ENCODE results near the gene NOL6. TPM values are rescaled to one million over a fixed set of nuclear protein-coding genes. Genes with fewer than 3 reads are reported as not detected.

Gene NOL6
- total RNA-seq, 1 experiment from 2014 or later = 75.1 TPM

GRCh38 chr9:33452828-33453271, 20.9 kb downstream of the NOL6 start:
- peaks cover 2% of the 10 kb centered on the region for H3K27me3 ChIP-seq (ENCODE audit: control insufficient read depth, insufficient read depth, low read length)
- no peak overlapping the region for H3K27ac ChIP-seq (ENCODE audit: low read length)
- in situ Hi-C loops (cut with HindIII; ENCODE audit: low pct_unique_long_range_greater_than_20kb, low sequenced_read_pairs) (no loop called here), intact Hi-C loops (cut with micrococcal nuclease; ENCODE audit: unreplicated experiment) (loop anchor here (5.0 kb wide), 1 partner anchor 51 kb away; the partner anchor contains the start of gene AQP7)
- H3K4me3 ChIP-seq (ENCODE audit: low read depth in 2 of 2, low read length in 2 of 2) = no peak overlapping the region
- no peaks in the 10 kb centered on the region for H3K4me1 ChIP-seq (ENCODE audit: control insufficient read depth, insufficient read depth, low read length)
- H3K36me3 ChIP-seq (ENCODE audit: control insufficient read depth, insufficient read depth, low read length) = no peaks in the 10 kb centered on the region
- CTCF ChIA-PET = interaction anchor here (0.6 to 2.2 kb wide), 12 partner anchors 12 to 78 kb away, joined by 3 to 12 read pairs (median 5); no protein-coding TSS in a partner anchor
- H3K9me3 ChIP-seq (ENCODE audit: control insufficient read depth, insufficient read depth, low read depth, low read length) = no peaks in the 10 kb centered on the region
- no TSS peak for BruUV-seq (replicated peaks)
- DNase-seq (ENCODE audit: low read depth, low spot score) = no peak
- POLR2A ChIA-PET = no interaction called here
- TF ChIP-seq REST (IDR thresholded peaks at IDR 0.05; ENCODE audit: insufficient read depth in 1 of 2, low read depth in 2 of 2, low read length in 1 of 2) = no peak
- peak; percentile 74 for ATAC-seq

GRCh38 chr9:33450621-33451146, 23.0 kb downstream of the NOL6 start:
- Histone ChIP-seq H3K9me3 (ENCODE audit: control insufficient read depth, insufficient read depth, low read depth, low read length) (no peaks in the 10 kb centered on the region), H3K4me1 (ENCODE audit: control insufficient read depth, insufficient read depth, low read length) (peaks cover 4% of the 10 kb centered on the region; the same call in 1 of the 2 replicates), H3K36me3 (ENCODE audit: control insufficient read depth, insufficient read depth, low read length) (no peaks in the 10 kb centered on the region), H3K4me3 (ENCODE audit: low read depth in 2 of 2, low read length in 2 of 2) (no peak overlapping the region), H3K27me3 (ENCODE audit: control insufficient read depth, insufficient read depth, low read length) (peaks cover 3% of the 10 kb centered on the region), H3K27ac (ENCODE audit: low read length) (no peak overlapping the region)
- no peak for ATAC-seq
- BruUV-seq (replicated peaks) = no TSS peak
- DNase-seq (ENCODE audit: low read depth, low spot score) = no peak
- intact Hi-C loops (cut with micrococcal nuclease; ENCODE audit: unreplicated experiment) (loop anchor here (5.0 kb wide), 1 partner anchor 48 kb away; the partner anchor contains the start of gene AQP7), in situ Hi-C loops (cut with HindIII; ENCODE audit: low pct_unique_long_range_greater_than_20kb, low sequenced_read_pairs) (no loop called here)
- CTCF ChIA-PET = no interaction called here
- POLR2A ChIA-PET = no interaction called here
- TF ChIP-seq SIN3A (IDR thresholded peaks at IDR 0.05; ENCODE audit: borderline replicate concordance, insufficient read depth, low read depth, low read length) (no peak), TCF7L2 (IDR thresholded peaks at IDR 0.05; ENCODE audit: low read depth, low read length) (no peak), POLR2AphosphoS5 (IDR thresholded peaks at IDR 0.05; ENCODE audit: low read depth, low read length) (no peak), REST (IDR thresholded peaks at IDR 0.05; ENCODE audit: insufficient read depth in 1 of 2, low read depth in 2 of 2, low read length in 1 of 2) (no peak), CTCF (IDR thresholded peaks at IDR 0.05) (no peak)

Data from Panc1 (cell line).